Bronchial epithelial cell (primary cell): ENCODE measurements around the gene PAK1. TPM values are rescaled to one million over a fixed set of nuclear protein-coding genes. Genes with fewer than 3 reads are reported as not detected.

Experiments used
- DNase-seq: peaks from one replicate; pipeline ENCODE4 v3.0.0-alpha.2; 2010; ENCODE audit warnings: low read depth
- FAIRE-seq: peaks from 2 replicates; lab custom pipeline; 2011; peaks lifted over from hg19 to GRCh38; lab: Jason Lieb, UNC
- H3K27me3 ChIP-seq: 2 replicates; pipeline ENCODE4 v1.5.1; 2011; ENCODE audit warnings: low read length; ENCODE audit not compliant: control insufficient read depth, insufficient read depth
- H3K36me3 ChIP-seq: 2 replicates; pipeline ENCODE4 v1.5.1; 2011; ENCODE audit warnings: low read length; ENCODE audit not compliant: control insufficient read depth, insufficient read depth
- H3K4me3 ChIP-seq: 2 replicates; pipeline ENCODE4 v1.5.1; 2011; ENCODE audit warnings: mild to moderate bottlenecking, low read depth, low read length, control low read depth
- total RNA-seq: library from RNA; depleted of rRNA; stranded (reverse); fragments of >200 nt; gene quantifications from 2 replicates; pipeline ENCODE4 v1.2.1, GENCODE V29; 2014
- TF ChIP-seq, protein P1 (sequence below): IDR thresholded peaks from 2 replicates; pipeline ENCODE4 v1.5.1; 2011; ENCODE audit warnings: mild to moderate bottlenecking, moderate library complexity, low read length, control low read depth, inconsistent platforms; ENCODE audit not compliant: insufficient read depth, severe bottlenecking

PAK1 gene
- total RNA-seq, 1 donor from 2014 or later, result 35.8 TPM

GRCh38 chr11:77418971-77419597 lies 54.8 kb downstream of the PAK1 start:
- no peaks in the 10 kb centered on the region for H3K27me3 ChIP-seq

DNA sequence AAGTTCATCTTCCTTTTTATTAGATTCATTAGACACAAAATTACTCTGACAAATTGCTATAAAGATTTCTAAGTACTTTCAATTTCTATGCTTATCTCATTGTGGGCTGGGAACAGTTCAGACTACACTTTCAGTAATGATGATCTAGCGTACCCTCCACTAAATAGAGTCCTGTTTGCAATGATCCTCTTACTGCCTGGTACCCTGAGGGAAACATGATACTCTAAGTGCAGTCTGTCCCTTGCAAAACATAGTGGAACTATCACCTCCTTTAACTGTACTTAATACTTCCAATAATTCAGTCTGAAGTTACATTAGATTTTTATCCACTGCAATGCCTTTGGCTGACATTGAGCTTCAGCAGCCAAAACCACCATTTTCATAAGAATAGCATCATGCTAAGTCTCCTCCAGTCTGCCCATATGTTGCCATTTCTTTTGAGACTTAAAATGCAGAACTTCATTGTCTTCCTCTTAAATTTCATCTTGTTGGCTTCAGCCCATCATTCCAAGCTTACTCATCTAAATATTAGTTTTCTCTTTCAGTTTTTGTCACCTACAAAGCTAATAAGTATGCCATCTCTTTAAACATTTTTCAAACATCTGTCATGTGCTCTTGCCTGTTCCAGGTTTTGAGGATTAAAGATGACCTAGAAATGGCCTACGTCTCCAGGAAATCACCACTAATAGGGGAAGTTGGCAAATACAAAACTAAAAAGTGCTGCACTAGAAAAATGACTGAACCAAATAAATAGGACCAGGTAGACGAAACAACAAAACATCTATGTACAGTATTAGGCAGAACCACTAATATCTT lies 55.5 kb downstream of the PAK1 start:
- no peak for DNase-seq
- Histone ChIP-seq H3K36me3 (no peaks in the 10 kb centered on the region), H3K4me3 (no peak overlapping the region), H3K27me3 (no peaks in the 10 kb centered on the region)
- no peak for FAIRE-seq
- TF ChIP-seq, protein P1, sequence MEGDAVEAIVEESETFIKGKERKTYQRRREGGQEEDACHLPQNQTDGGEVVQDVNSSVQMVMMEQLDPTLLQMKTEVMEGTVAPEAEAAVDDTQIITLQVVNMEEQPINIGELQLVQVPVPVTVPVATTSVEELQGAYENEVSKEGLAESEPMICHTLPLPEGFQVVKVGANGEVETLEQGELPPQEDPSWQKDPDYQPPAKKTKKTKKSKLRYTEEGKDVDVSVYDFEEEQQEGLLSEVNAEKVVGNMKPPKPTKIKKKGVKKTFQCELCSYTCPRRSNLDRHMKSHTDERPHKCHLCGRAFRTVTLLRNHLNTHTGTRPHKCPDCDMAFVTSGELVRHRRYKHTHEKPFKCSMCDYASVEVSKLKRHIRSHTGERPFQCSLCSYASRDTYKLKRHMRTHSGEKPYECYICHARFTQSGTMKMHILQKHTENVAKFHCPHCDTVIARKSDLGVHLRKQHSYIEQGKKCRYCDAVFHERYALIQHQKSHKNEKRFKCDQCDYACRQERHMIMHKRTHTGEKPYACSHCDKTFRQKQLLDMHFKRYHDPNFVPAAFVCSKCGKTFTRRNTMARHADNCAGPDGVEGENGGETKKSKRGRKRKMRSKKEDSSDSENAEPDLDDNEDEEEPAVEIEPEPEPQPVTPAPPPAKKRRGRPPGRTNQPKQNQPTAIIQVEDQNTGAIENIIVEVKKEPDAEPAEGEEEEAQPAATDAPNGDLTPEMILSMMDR, result no peak

More at GRCh38 chr11:77418971-77419597, 54.8 kb downstream of the PAK1 start:
- TF ChIP-seq, protein P1, result no peak
- no peak overlapping the region for H3K4me3 ChIP-seq
- no peaks in the 10 kb centered on the region for H3K36me3 ChIP-seq
- DNase-seq (no peak), FAIRE-seq (no peak)

DNA sequence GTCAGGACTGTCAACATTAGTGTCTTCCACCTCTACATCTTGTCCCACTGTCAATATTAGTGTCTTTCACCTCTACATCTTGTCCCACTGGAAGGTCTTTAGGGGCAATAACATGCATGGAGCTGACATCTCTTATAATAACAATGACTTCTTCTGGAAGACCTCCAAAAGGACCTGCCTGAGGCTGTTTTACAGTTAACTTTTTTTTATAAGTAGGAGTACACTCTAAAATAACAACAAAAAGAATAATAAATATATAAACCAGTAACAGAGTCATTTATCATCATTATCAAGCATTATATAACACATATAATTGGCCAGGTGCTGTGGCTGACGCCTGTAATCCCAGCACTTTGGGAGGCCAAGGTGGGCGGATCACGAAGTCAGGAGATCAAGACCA lies 57.5 kb downstream of the PAK1 start:
- TF ChIP-seq, protein P1, result no peak
- DNase-seq, result no peak
- Histone ChIP-seq H3K36me3 (no peaks in the 10 kb centered on the region), H3K27me3 (no peaks in the 10 kb centered on the region), H3K4me3 (no peak overlapping the region)
- no peak for FAIRE-seq

DNA sequence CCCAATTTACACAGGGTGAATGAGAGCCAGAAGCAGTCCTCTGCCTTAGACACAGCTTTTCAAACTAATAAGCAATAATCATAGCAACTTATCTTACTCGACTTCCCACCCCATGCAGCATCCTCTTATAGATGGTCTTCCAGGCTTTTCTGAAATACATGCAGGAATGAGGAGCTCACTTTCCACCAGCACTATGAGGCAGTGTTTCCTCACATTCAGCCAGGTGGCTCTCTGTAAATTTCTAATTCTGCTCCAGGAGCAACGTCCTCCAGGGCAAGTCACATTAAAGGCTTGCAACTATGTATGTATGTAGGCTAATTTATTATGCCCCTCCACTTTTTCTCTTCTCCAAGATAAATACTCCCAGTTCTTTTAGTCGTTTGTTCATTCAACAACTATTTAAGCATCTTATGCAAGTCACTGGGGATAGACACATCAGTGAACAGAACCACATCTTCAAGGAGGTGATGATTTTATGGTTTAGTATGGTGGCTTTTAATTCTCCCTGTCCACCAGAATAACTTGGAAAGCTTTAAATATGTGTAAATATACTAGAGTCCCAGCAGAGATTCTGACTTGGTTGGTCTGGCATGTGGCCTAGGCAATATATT lies 59.9 kb downstream of the PAK1 start:
- Histone ChIP-seq H3K27me3 (no peaks in the 10 kb centered on the region), H3K4me3 (no peak overlapping the region), H3K36me3 (no peaks in the 10 kb centered on the region)
- DNase-seq (no peak), FAIRE-seq (no peak)
- TF ChIP-seq, protein P1, result no peak

DNA sequence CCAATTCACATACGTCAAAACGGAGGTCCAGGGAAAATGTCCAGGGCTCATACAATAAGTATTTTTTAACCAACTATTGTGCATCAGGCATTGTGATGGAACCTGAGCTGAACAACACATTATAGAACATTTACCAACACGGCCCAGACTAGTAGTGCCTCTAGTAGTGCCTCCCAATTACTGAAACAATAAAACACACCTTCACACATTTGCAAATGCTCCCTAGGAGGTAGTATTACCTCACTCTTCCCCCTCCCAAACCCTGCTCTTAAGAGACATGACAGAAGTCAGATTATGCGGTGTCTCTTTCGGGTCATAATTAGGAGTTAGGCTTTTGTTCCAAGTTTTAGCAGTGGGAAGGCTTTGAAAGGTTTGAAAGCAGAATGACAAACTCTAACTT lies 61.1 kb downstream of the PAK1 start:
- no peaks in the 10 kb centered on the region for H3K36me3 ChIP-seq
- H3K27me3 ChIP-seq, result no peaks in the 10 kb centered on the region
- FAIRE-seq (no peak), DNase-seq (no peak)
- TF ChIP-seq, protein P1, result no peak
- no peak overlapping the region for H3K4me3 ChIP-seq
